Endothelial cell of hepatic sinusoid (primary cell): ENCODE results near the gene CMTR1.

Source experiments
- in situ Hi-C: cut with HindIII; loops from 2 replicates; pipeline ENCODE4 v1.10.0; 2017; ENCODE audit warnings: low sequenced_read_pairs

CMTR1 gene

GRCh38 chr6:37477656-37478435, 44.8 kb downstream of the CMTR1 start:
- in situ Hi-C loops, result no loop called here

GRCh38 chr6:37478827-37479226, 45.8 kb downstream of the CMTR1 start:
- in situ Hi-C loops, result no loop called here

GRCh38 chr6:37479266-37479854, 46.3 kb downstream of the CMTR1 start:
- in situ Hi-C loops, result no loop called here

- in situ Hi-C loops, result no loop called here
Measured at GRCh38 chr6:37480118-37480736, 47.2 kb downstream of the CMTR1 start.

GRCh38 chr6:37480951-37481534, 48.0 kb downstream of the CMTR1 start:
- in situ Hi-C loops, result no loop called here

GRCh38 chr6:37481711-37482605, 48.9 kb downstream of the CMTR1 start:
- in situ Hi-C loops, result no loop called here

- in situ Hi-C loops, result no loop called here
Measured at GRCh38 chr6:37482606-37483251, 49.7 kb downstream of the CMTR1 start.

GRCh38 chr6:37483252-37483901, 50.4 kb downstream of the CMTR1 start:
- in situ Hi-C loops, result no loop called here

- in situ Hi-C loops, result no loop called here
Measured at GRCh38 chr6:37483917-37484785, 51.1 kb downstream of the CMTR1 start.

- in situ Hi-C loops, result no loop called here
Measured at GRCh38 chr6:37484786-37485170, 51.8 kb downstream of the CMTR1 start.

GRCh38 chr6:37485291-37485702, 52.3 kb downstream of the CMTR1 start:
- in situ Hi-C loops, result no loop called here

GRCh38 chr6:37486121-37486839, 53.3 kb downstream of the CMTR1 start:
- in situ Hi-C loops, result no loop called here

GRCh38 chr6:37487591-37488380, 54.8 kb downstream of the CMTR1 start:
- in situ Hi-C loops, result no loop called here

- in situ Hi-C loops, result no loop called here
Measured at GRCh38 chr6:37488476-37488875, 55.5 kb downstream of the CMTR1 start.

GRCh38 chr6:37489697-37490336, 56.8 kb downstream of the CMTR1 start:
- in situ Hi-C loops, result loop anchor here (5.0 kb wide), 1 partner anchor 72 kb away; no protein-coding TSS in a partner anchor

GRCh38 chr6:37490536-37491170, 57.6 kb downstream of the CMTR1 start:
- in situ Hi-C loops, result loop anchor here (5.0 kb wide), 1 partner anchor 72 kb away; no protein-coding TSS in a partner anchor
